GM18519 (cell line): ENCODE measurements around the gene DOCK2.
"Not testable (repeated sequence)": the region's sequence is repeated elsewhere in the genome, so short reads cannot be mapped to it uniquely, and the experiment has no call there.

ENCODE experiments used
- ATAC-seq: cut with Tn5 transposase; IDR thresholded peaks from one replicate; pipeline ENCODE4 v1.9.1; 2021; ENCODE audit warnings: mild to moderate bottlenecking, moderate library complexity; ENCODE audit not compliant: unreplicated experiment, low FRiP score

Gene DOCK2

GRCh38 chr5:169637085-169637548 is at the start of gene DOCK2:
Gene DOCK2 (plus strand): TSS chr5:169637275. CDS start chr5:169637327, 52 bp downstream.
- peak; percentile 71 for ATAC-seq

- no peak for ATAC-seq
These were observed 46.5 kb upstream of the DOCK2 start for GRCh38 chr5:169590602-169591001.

GRCh38 chr5:169591636-169592035 is 45.4 kb upstream of the DOCK2 start:
- no peak for ATAC-seq

GRCh38 chr5:169592937-169593650 is 44.0 kb upstream of the DOCK2 start:
- ATAC-seq: no peak

- ATAC-seq: no peak
These were observed 41.8 kb upstream of the DOCK2 start for GRCh38 chr5:169595172-169595820.

- no peak for ATAC-seq
These were observed 37.6 kb upstream of the DOCK2 start for GRCh38 chr5:169599451-169599850.

- ATAC-seq: no peak
These were observed 34.5 kb upstream of the DOCK2 start for GRCh38 chr5:169602535-169602934.

GRCh38 chr5:169606279-169606678 is 30.8 kb upstream of the DOCK2 start:
- ATAC-seq: no peak

GRCh38 chr5:169607882-169608281 is 29.2 kb upstream of the DOCK2 start:
- ATAC-seq: no peak

- ATAC-seq: no peak
These were observed 27.4 kb upstream of the DOCK2 start for GRCh38 chr5:169609716-169610115.

- ATAC-seq: no peak
These were observed 26.5 kb upstream of the DOCK2 start for GRCh38 chr5:169610606-169611005.

- no peak for ATAC-seq
These were observed 21.5 kb upstream of the DOCK2 start for GRCh38 chr5:169615561-169615960.

GRCh38 chr5:169624307-169624706 is 12.8 kb upstream of the DOCK2 start:
- not testable (repeated sequence) for ATAC-seq

GRCh38 chr5:169626779-169627178 is 10.3 kb upstream of the DOCK2 start:
- no peak for ATAC-seq

GRCh38 chr5:169627551-169627950 is 9.5 kb upstream of the DOCK2 start:
- no peak for ATAC-seq

GRCh38 chr5:169628892-169629291 is 8.2 kb upstream of the DOCK2 start:
- ATAC-seq: no peak

GRCh38 chr5:169629847-169630548 is 7.1 kb upstream of the DOCK2 start:
- ATAC-seq: no peak

- ATAC-seq: no peak
These were observed 5.7 kb upstream of the DOCK2 start for GRCh38 chr5:169631360-169631759.

GRCh38 chr5:169632946-169633345 is 4.1 kb upstream of the DOCK2 start:
- no peak for ATAC-seq

GRCh38 chr5:169634606-169635005 is 2.5 kb upstream of the DOCK2 start:
- ATAC-seq: no peak

GRCh38 chr5:169635936-169636335 is 1.1 kb upstream of the DOCK2 start:
- no peak for ATAC-seq
